Activated T-cell treated with anti-CD3 and anti-CD28 coated beads, Interleukin-2, amount 50 U/mL, for 4 hours (primary cell): Measurements from ENCODE around the gene CASP6. TPM values are rescaled to one million over a fixed set of nuclear protein-coding genes. Genes with fewer than 3 reads are reported as not detected.

ENCODE experiments used
- ATAC-seq, 2 donors: fragments of 200-7000 bp; cut with Tn5 transposase; one replicate each; pipeline ENCODE4 v1.10.0; 2021
- DNase-seq: peaks from one replicate; pipeline ENCODE4 v3.0.0-alpha.2; 2020
- H3K27me3 Mint-ChIP-seq: one replicate; pipeline ENCODE4 v1.8.0; 2021; ENCODE audit warnings: low read depth, mixed read lengths
- H3K36me3 Mint-ChIP-seq: one replicate; pipeline ENCODE4 v1.8.0; 2022; ENCODE audit warnings: mixed read lengths; ENCODE audit not compliant: insufficient read depth
- H3K4me1 Mint-ChIP-seq: one replicate; pipeline ENCODE4 v1.8.0; 2021; ENCODE audit warnings: low read depth, mixed read lengths
- H3K4me3 Mint-ChIP-seq: one replicate; pipeline ENCODE4 v1.8.0; 2021; ENCODE audit warnings: mild to moderate bottlenecking, moderate library complexity, mixed read lengths
- H3K9me3 Mint-ChIP-seq: one replicate; pipeline ENCODE4 v1.8.0; 2021; ENCODE audit warnings: mixed read lengths
- total RNA-seq, 3 donors: library from RNA; stranded (reverse); gene quantifications; one replicate each; pipeline ENCODE4 v1.2.1, GENCODE V29; 2021

Gene CASP6
- total RNA-seq, result 10 to 100 TPM; 10.1 to 14.1 (median 11.4) TPM

- H3K4me1 Mint-ChIP-seq, result peaks cover 44% of the 10 kb centered on the region
- peak within 1 kb of the TSS; percentile 93 for H3K4me3 Mint-ChIP-seq
- H3K36me3 Mint-ChIP-seq, result no peaks in the 10 kb centered on the region
- ATAC-seq, result peak; percentile 77 to 84
- H3K9me3 Mint-ChIP-seq, result no peaks in the 10 kb centered on the region
- DNase-seq, result peak; percentile 69
- H3K27me3 Mint-ChIP-seq, result no peaks in the 10 kb centered on the region
These were observed at the start of gene CASP6 for GRCh38 chr4:109702950-109703663. CASP6 (minus strand) TSS chr4:109703445; CDS start chr4:109703395, 50 bp downstream.

- Mint-ChIP-seq H3K27me3 (no peaks in the 10 kb centered on the region), H3K36me3 (no peaks in the 10 kb centered on the region), H3K9me3 (no peaks in the 10 kb centered on the region), H3K4me3 (no peak overlapping the region), H3K4me1 (no peaks in the 10 kb centered on the region)
- ATAC-seq (no peak), DNase-seq (no peak)
These were observed 49.3 kb upstream of the CASP6 start for GRCh38 chr4:109752525-109752924.

GRCh38 chr4:109751852-109752251 lies 48.6 kb upstream of the CASP6 start:
- Mint-ChIP-seq H3K4me3 (no peak overlapping the region), H3K9me3 (no peaks in the 10 kb centered on the region), H3K4me1 (no peaks in the 10 kb centered on the region), H3K36me3 (no peaks in the 10 kb centered on the region), H3K27me3 (no peaks in the 10 kb centered on the region)
- no peak for ATAC-seq
- no peak for DNase-seq

- ATAC-seq (no peak), DNase-seq (no peak)
- H3K36me3 Mint-ChIP-seq, result no peaks in the 10 kb centered on the region
These were observed 47.5 kb upstream of the CASP6 start for GRCh38 chr4:109750652-109751244.

GRCh38 chr4:109749388-109750082 lies 46.3 kb upstream of the CASP6 start:
- H3K36me3 Mint-ChIP-seq, result no peaks in the 10 kb centered on the region
- H3K4me1 Mint-ChIP-seq, result no peaks in the 10 kb centered on the region
- no peak for ATAC-seq

More at GRCh38 chr4:109750652-109751244, 47.5 kb upstream of the CASP6 start:
- H3K9me3 Mint-ChIP-seq, result no peaks in the 10 kb centered on the region
- peaks cover 4% of the 10 kb centered on the region for H3K27me3 Mint-ChIP-seq
- no peak overlapping the region for H3K4me3 Mint-ChIP-seq
- no peaks in the 10 kb centered on the region for H3K4me1 Mint-ChIP-seq

GRCh38 chr4:109748114-109748513 lies 44.9 kb upstream of the CASP6 start:
- DNase-seq, result no peak
- Mint-ChIP-seq H3K4me1 (no peaks in the 10 kb centered on the region), H3K27me3 (peaks cover 9% of the 10 kb centered on the region), H3K4me3 (no peak overlapping the region), H3K36me3 (no peaks in the 10 kb centered on the region), H3K9me3 (no peaks in the 10 kb centered on the region)
- no peak for ATAC-seq

More at GRCh38 chr4:109749388-109750082, 46.3 kb upstream of the CASP6 start:
- no peaks in the 10 kb centered on the region for H3K9me3 Mint-ChIP-seq
- H3K4me3 Mint-ChIP-seq, result no peak overlapping the region
- peaks cover 4% of the 10 kb centered on the region for H3K27me3 Mint-ChIP-seq
- DNase-seq, result no peak

- ATAC-seq, result no peak
- Mint-ChIP-seq H3K4me1 (no peaks in the 10 kb centered on the region), H3K36me3 (no peaks in the 10 kb centered on the region), H3K27me3 (peaks cover 9% of the 10 kb centered on the region), H3K9me3 (no peaks in the 10 kb centered on the region), H3K4me3 (no peak overlapping the region)
- DNase-seq, result no peak
These were observed 43.5 kb upstream of the CASP6 start for GRCh38 chr4:109746728-109747127.

GRCh38 chr4:109745830-109746229 lies 42.6 kb upstream of the CASP6 start:
- peaks cover 9% of the 10 kb centered on the region for H3K27me3 Mint-ChIP-seq
- DNase-seq (no peak), ATAC-seq (no peak)
- H3K4me1 Mint-ChIP-seq, result no peaks in the 10 kb centered on the region
- H3K36me3 Mint-ChIP-seq, result no peaks in the 10 kb centered on the region
- no peak overlapping the region for H3K4me3 Mint-ChIP-seq
- H3K9me3 Mint-ChIP-seq, result no peaks in the 10 kb centered on the region

- no peak for DNase-seq
- Mint-ChIP-seq H3K36me3 (no peaks in the 10 kb centered on the region), H3K27me3 (peaks cover 13% of the 10 kb centered on the region), H3K4me3 (no peak overlapping the region), H3K4me1 (no peaks in the 10 kb centered on the region), H3K9me3 (no peaks in the 10 kb centered on the region)
- no peak for ATAC-seq
These were observed 36.3 kb upstream of the CASP6 start for GRCh38 chr4:109739547-109739946.

- ATAC-seq (no peak), DNase-seq (no peak)
These were observed 35.0 kb upstream of the CASP6 start for GRCh38 chr4:109738104-109738872.

GRCh38 chr4:109735566-109736365 lies 32.5 kb upstream of the CASP6 start:
- ATAC-seq (no peak), DNase-seq (no peak)
- H3K36me3 Mint-ChIP-seq, result no peaks in the 10 kb centered on the region
- H3K4me3 Mint-ChIP-seq, result no peak overlapping the region
- no peaks in the 10 kb centered on the region for H3K4me1 Mint-ChIP-seq
- H3K27me3 Mint-ChIP-seq, result peaks cover 8% of the 10 kb centered on the region
- no peaks in the 10 kb centered on the region for H3K9me3 Mint-ChIP-seq

More at GRCh38 chr4:109738104-109738872, 35.0 kb upstream of the CASP6 start:
- H3K4me3 Mint-ChIP-seq, result no peak overlapping the region
- H3K4me1 Mint-ChIP-seq, result no peaks in the 10 kb centered on the region
- peaks cover 8% of the 10 kb centered on the region for H3K27me3 Mint-ChIP-seq
- H3K36me3 Mint-ChIP-seq, result no peaks in the 10 kb centered on the region
- no peaks in the 10 kb centered on the region for H3K9me3 Mint-ChIP-seq

- H3K27me3 Mint-ChIP-seq, result peaks cover 5% of the 10 kb centered on the region
- ATAC-seq, result no peak
- no peak for DNase-seq
- no peaks in the 10 kb centered on the region for H3K36me3 Mint-ChIP-seq
- no peak overlapping the region for H3K4me3 Mint-ChIP-seq
- peaks cover 11% of the 10 kb centered on the region for H3K4me1 Mint-ChIP-seq
- no peaks in the 10 kb centered on the region for H3K9me3 Mint-ChIP-seq
These were observed 30.5 kb upstream of the CASP6 start for GRCh38 chr4:109733728-109734127.

- Mint-ChIP-seq H3K4me3 (peak overlapping the region; percentile 84), H3K36me3 (peaks cover 9% of the 10 kb centered on the region), H3K9me3 (no peaks in the 10 kb centered on the region)
These were observed 27.6 kb upstream of the CASP6 start for GRCh38 chr4:109730619-109731545.

More at GRCh38 chr4:109730619-109731545, 27.6 kb upstream of the CASP6 start:
- no peaks in the 10 kb centered on the region for H3K27me3 Mint-ChIP-seq
- peaks cover 21% of the 10 kb centered on the region for H3K4me1 Mint-ChIP-seq
- ATAC-seq (no peak), DNase-seq (no peak)
